Gastroesophageal sphincter (tissue), 3 donors: Measurements from ENCODE around the gene CCDC127.

Experiments used
- POLR2AphosphoS5 ChIP-seq: sonication (generic); formaldehyde crosslinking; IDR thresholded peaks from one replicate; pipeline ENCODE4 v1.6.1; 2017; ENCODE audit warnings: antibody characterized with exemption
- TF ChIP-seq, protein P1 (sequence below), 4 experiments: fragments of 200-600 bp in 2 of 4; fragments of 450-650 bp in 2 of 4; sonication (generic) in 1 of 4; IDR thresholded peaks; one replicate each; pipeline ENCODE4 v1.5.1; 2017 to 2019; ENCODE audit warnings: antibody characterized with exemption in 4 of 4, mild to moderate bottlenecking in 2 of 4, moderate library complexity in 2 of 4

DNA sequence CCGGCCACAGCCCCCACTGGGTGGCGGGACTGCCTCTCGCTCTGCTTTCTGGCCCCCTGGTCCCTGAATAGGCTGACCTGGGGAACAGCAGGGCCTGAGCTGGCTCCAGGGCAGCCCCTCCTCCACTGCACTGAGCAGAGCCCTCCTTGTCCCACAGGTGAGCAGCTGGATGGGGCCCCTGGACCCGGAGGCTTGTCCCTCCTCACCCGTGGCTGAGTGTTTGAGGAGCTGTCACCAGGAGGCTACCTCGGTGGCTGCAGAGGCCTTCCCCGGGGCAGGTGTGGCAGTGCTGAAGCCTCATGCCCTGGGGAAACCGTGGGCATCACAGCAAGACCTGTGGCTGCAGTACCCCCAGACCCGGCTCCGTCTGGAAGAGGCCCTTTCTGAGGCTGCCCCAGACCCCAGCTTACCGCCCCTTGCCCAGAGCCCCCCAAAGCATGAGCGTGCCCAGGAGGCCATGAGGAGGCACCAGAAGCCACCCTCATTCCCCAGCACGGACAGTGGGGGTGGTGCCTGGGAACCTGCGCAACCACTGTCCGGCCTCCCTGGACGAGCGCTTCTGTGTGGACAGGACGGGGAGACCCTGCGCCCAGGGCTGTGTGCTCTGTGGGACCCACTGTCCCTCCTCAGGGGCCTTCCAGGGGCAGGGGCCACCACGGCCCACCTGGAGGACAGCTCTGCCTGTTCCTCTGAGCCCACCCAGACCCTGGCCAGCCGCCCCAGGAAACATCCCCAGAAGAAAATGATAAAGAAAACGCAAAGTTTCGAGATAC, 55.2 kb downstream of the CCDC127 start:
- TF ChIP-seq POLR2AphosphoS5, result no peak
- TF ChIP-seq, protein P1, sequence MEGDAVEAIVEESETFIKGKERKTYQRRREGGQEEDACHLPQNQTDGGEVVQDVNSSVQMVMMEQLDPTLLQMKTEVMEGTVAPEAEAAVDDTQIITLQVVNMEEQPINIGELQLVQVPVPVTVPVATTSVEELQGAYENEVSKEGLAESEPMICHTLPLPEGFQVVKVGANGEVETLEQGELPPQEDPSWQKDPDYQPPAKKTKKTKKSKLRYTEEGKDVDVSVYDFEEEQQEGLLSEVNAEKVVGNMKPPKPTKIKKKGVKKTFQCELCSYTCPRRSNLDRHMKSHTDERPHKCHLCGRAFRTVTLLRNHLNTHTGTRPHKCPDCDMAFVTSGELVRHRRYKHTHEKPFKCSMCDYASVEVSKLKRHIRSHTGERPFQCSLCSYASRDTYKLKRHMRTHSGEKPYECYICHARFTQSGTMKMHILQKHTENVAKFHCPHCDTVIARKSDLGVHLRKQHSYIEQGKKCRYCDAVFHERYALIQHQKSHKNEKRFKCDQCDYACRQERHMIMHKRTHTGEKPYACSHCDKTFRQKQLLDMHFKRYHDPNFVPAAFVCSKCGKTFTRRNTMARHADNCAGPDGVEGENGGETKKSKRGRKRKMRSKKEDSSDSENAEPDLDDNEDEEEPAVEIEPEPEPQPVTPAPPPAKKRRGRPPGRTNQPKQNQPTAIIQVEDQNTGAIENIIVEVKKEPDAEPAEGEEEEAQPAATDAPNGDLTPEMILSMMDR (IDR thresholded peaks at IDR 0.05), result no peak
